OCI-LY1 (cell line): ENCODE measurements around the gene DPAGT1.
"Not testable (repeated sequence)": the region's sequence is repeated elsewhere in the genome, so short reads cannot be mapped to it uniquely, and the experiment has no call there.

Experiments
- H2AFZ ChIP-seq: fragments of 200-600 bp; sonication (generic), shearing (Covaris generic); 2 replicates; pipeline ENCODE4 v1.6.0; 2014; ENCODE audit warnings: antibody characterized with exemption, mild to moderate bottlenecking, low read length
- H3F3A ChIP-seq: fragments of 200-600 bp; sonication (generic), shearing (Covaris generic); 2 replicates; pipeline ENCODE4 v1.6.0; 2014; ENCODE audit warnings: mild to moderate bottlenecking, antibody characterized with exemption, low read length, moderate library complexity; ENCODE audit not compliant: insufficient read depth
- H3K27ac ChIP-seq: fragments of 200-600 bp; sonication (generic); 2 replicates; pipeline ENCODE4 v1.5.1; 2014; ENCODE audit warnings: low read length, mixed run types, mild to moderate bottlenecking, low read depth; ENCODE audit not compliant: poor library complexity, severe bottlenecking
- H3K27me3 ChIP-seq: fragments of 200-600 bp; sonication (generic); 2 replicates; pipeline ENCODE4 v1.6.0; 2014; ENCODE audit warnings: antibody characterized with exemption, mild to moderate bottlenecking, low read length, moderate library complexity; ENCODE audit not compliant: insufficient read depth
- H3K36me3 ChIP-seq: fragments of 200-600 bp; sonication (generic); 2 replicates; pipeline ENCODE4 v1.6.1; 2014; ENCODE audit warnings: mild to moderate bottlenecking, antibody characterized with exemption, low read length, moderate library complexity, mixed read lengths; ENCODE audit not compliant: insufficient read depth
- H3K4me1 ChIP-seq: fragments of 200-600 bp; sonication (generic); 2 replicates; pipeline ENCODE4 v1.5.1; 2014; ENCODE audit warnings: mild to moderate bottlenecking, low read length, moderate library complexity; ENCODE audit not compliant: insufficient read depth, severe bottlenecking
- H3K4me2 ChIP-seq: fragments of 200-600 bp; sonication (generic), shearing (Covaris generic); 2 replicates; pipeline ENCODE4 v1.6.1; 2014; ENCODE audit warnings: low read length
- H3K4me3 ChIP-seq: fragments of 200-600 bp; sonication (generic); 2 replicates; pipeline ENCODE4 v1.5.1; 2014; ENCODE audit warnings: low read length, low read depth, mild to moderate bottlenecking, mixed read lengths; ENCODE audit not compliant: poor library complexity, severe bottlenecking
- H3K79me2 ChIP-seq: fragments of 200-600 bp; shearing (Covaris generic); 2 replicates; pipeline ENCODE4 v1.6.1; 2016; ENCODE audit warnings: mixed run types, low read length, mixed read lengths; ENCODE audit not compliant: insufficient read depth
- H3K9ac ChIP-seq: fragments of 200-600 bp; sonication (generic), shearing (Covaris generic); 2 replicates; pipeline ENCODE4 v1.6.1; 2014; ENCODE audit warnings: mild to moderate bottlenecking, low read length, mixed read lengths
- H3K9me2 ChIP-seq: fragments of 200-600 bp; sonication (generic), shearing (Covaris generic); 2 replicates; pipeline ENCODE4 v1.6.1; 2014; ENCODE audit warnings: low read depth, mild to moderate bottlenecking, low read length, mixed read lengths
- H3K9me3 ChIP-seq: fragments of 200-600 bp; shearing (Covaris generic); 2 replicates; pipeline ENCODE4 v1.6.1; 2014; ENCODE audit warnings: low read length, mixed read lengths
- H4K20me1 ChIP-seq: fragments of 200-600 bp; sonication (generic), shearing (Covaris generic); 2 replicates; pipeline ENCODE4 v1.6.0; 2016; ENCODE audit warnings: mild to moderate bottlenecking, low read length; ENCODE audit not compliant: insufficient read depth
- CTCF ChIP-seq: fragments of 200-600 bp; sonication (generic), shearing (Covaris generic); IDR thresholded peaks from 2 replicates; pipeline ENCODE4 v1.5.1; 2017; ENCODE audit warnings: mild to moderate bottlenecking, antibody characterized with exemption, low read length, moderate library complexity, mixed read lengths
- EZH2 ChIP-seq: fragments of 200-600 bp; sonication (generic), shearing (Covaris generic); IDR thresholded peaks from 2 replicates; pipeline ENCODE4 v1.8.0; 2017; ENCODE audit warnings: borderline replicate concordance, mixed run types, mild to moderate bottlenecking, antibody characterized with exemption, low read length, moderate library complexity, mixed read lengths

The DPAGT1 gene

GRCh38 chr11:119103793-119104192, 2.1 kb upstream of the DPAGT1 start:
- H4K20me1 ChIP-seq: no peaks in the 10 kb centered on the region
- H3K9ac ChIP-seq: no peak overlapping the region
- H3K4me2 ChIP-seq: no peak overlapping the region
- peaks cover under 1% of the 10 kb centered on the region; the same call in 1 of the 2 replicates for H3K36me3 ChIP-seq
- H3K79me2 ChIP-seq: no peaks in the 10 kb centered on the region
- no peaks in the 10 kb centered on the region for H3K9me3 ChIP-seq
- H2AFZ ChIP-seq: no peak overlapping the region
- no peaks in the 10 kb centered on the region; the same call in 1 of the 2 replicates for H3F3A ChIP-seq
- H3K27me3 ChIP-seq: no peaks in the 10 kb centered on the region
- no peak overlapping the region for H3K4me3 ChIP-seq
- peaks cover 43% of the 10 kb centered on the region for H3K4me1 ChIP-seq
- no peak for TF ChIP-seq EZH2
- no peak for TF ChIP-seq CTCF
- H3K9me2 ChIP-seq: no peaks in the 10 kb centered on the region
- H3K27ac ChIP-seq: no peak overlapping the region

- not testable (repeated sequence) for H2AFZ ChIP-seq
Observed at GRCh38 chr11:119103161-119103664, 1.6 kb upstream of the DPAGT1 start.

GRCh38 chr11:119100994-119101758, 477 bp downstream of the DPAGT1 start:
- H3K9ac ChIP-seq: peak overlapping the region; percentile 88
- peak overlapping the region; percentile 97 for H3K4me2 ChIP-seq
- no peak for TF ChIP-seq EZH2
- no peak for TF ChIP-seq CTCF
- H3K4me3 ChIP-seq: peak overlapping the region; percentile 98
- no peaks in the 10 kb centered on the region for H3K27me3 ChIP-seq
- no peak overlapping the region for H2AFZ ChIP-seq
- H3F3A ChIP-seq: no peaks in the 10 kb centered on the region; the same call in 1 of the 2 replicates
- no peaks in the 10 kb centered on the region for H4K20me1 ChIP-seq
- H3K36me3 ChIP-seq: peaks cover 27% of the 10 kb centered on the region
- H3K4me1 ChIP-seq: peaks cover 42% of the 10 kb centered on the region
- H3K9me3 ChIP-seq: no peaks in the 10 kb centered on the region
- H3K9me2 ChIP-seq: no peaks in the 10 kb centered on the region
- no peaks in the 10 kb centered on the region for H3K79me2 ChIP-seq
- peak overlapping the region; percentile 36 for H3K27ac ChIP-seq

More at GRCh38 chr11:119103161-119103664, 1.6 kb upstream of the DPAGT1 start:
- Histone ChIP-seq H3K4me2 (peak overlapping the region; percentile 97), H3K4me1 (peaks cover 40% of the 10 kb centered on the region), H3K4me3 (peak overlapping the region; percentile 98), H3K9ac (peak overlapping the region; percentile 88; the same call in 1 of the 2 replicates)
- not testable (repeated sequence) for H3F3A ChIP-seq, H3K9me3 ChIP-seq, H3K79me2 ChIP-seq, H3K27me3 ChIP-seq, H4K20me1 ChIP-seq, H3K36me3 ChIP-seq, H3K9me2 ChIP-seq, H3K27ac ChIP-seq
